Islet precursor cell (in vitro differentiated cells): Measurements from ENCODE around the gene APP.

Source experiments
- DNase-seq: peaks from one replicate; pipeline ENCODE4 v3.0.0-alpha.2; 2018

The APP gene

GRCh38 chr21:25970254-25970930 lies 200.2 kb downstream of the APP start:
- DNase-seq = no peak

DNA sequence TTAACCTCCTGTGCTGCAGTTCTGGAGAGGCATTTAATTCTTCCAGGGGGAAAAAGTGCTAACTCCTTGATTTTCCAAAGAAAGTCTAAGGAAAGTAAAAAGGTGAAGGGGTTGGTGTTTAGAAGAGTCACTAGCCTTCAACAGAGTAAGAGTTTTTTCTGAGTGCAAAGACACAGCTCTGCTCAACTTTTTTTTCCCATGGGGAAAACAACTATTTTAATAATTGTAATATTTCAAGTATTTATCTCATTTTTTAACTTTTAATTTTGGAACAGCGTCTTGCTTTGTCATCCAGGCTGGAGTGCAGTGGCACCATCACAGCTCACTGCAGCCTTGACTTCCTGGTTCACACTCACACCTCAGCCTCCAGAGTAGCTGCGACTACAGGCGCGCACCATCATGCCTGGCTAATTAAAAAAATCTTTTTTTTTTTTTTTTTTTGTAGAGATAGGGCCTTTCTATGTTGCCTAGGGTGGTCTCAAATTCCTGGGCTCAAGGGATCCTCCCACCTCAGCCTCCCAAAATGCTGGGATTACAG lies 202.6 kb downstream of the APP start:
- DNase-seq = no peak

DNA sequence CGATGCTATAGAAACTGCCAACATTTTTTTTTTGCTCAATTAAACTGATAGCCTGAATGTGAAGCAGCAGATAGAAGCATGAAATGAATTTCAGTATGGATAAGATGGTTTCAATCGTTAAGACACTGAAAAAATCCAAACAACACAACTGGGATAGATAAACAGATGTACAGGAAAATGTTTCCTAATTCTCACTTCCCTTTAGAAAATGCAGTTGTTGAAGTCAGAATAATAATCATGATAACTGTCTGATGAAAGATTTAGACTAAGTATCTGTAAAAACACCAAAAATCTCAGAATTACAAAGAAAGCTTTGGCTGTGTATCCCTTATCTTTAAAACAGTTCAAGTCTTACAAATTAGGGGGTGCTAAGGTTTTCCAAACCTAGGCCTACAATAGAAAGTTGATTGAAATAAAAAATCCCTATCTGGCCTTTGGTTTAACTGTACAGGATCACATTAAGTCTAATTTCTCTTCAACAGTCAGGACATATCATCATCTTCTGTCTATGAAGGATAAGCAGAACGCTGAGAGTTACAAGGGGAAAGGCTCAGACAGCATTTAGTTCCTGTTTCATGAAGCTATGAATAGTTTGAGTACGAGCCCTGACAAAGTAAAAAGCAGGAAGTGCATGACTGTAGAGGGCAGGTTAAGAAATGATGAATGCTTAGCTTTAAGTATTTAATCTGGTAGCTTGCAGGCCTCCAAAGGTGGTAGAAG lies 203.2 kb downstream of the APP start:
- DNase-seq = no peak

DNA sequence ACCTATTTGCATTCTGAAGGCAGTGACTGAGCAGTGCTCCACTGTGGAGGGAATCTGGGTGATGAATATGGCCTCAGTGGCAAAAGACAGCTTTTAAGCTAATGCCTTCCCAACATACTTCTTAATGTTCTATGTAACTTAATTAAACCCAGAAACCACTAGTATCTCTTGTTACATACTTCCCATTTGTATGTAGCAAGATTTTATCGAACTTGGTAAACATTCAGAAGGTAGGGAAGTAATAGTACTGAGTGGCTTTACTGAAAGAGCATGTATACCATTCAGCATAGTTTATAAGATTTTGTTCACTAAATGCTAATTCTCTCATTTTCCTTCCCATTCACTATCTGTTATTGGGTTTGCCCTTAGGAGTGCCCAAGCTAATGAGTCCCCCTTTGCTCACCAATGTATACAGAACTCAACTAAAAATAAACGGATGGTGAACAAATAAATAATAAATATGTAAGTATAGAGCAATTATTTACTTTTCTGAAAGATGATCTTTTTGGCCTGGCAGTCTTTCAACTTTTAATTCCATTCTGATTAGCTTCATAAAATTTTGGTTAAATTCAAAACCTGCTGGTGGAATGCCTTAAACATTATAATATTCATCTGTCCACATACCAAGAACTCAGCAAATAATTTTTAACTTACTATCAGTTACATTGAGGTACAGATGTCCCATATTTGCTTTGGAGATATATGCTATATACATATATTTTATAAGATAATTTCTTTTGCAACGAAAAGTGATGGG lies 204.4 kb downstream of the APP start:
- DNase-seq = no peak

DNA sequence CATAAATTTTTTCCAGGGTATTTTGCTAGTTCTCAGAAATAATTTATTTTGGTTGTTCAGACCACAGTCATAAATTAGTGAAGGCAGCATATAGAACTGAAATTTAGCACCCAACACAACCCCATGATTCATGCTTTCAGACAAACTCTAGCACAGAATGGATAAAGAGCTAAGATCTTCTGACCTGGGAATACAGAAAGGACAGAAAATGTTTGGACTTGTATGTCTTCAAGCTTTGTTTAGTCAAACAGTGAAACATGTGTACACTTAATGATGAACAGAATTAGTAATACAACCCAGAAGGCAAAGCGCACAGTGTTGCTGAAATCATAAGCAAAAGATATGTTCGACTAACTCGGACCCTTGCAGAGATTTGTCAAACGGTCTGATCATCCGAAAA lies 205.6 kb downstream of the APP start:
- DNase-seq = no peak

GRCh38 chr21:25964015-25964414 lies 206.6 kb downstream of the APP start:
- no peak for DNase-seq

- no peak for DNase-seq
These were observed 207.4 kb downstream of the APP start for GRCh38 chr21:25963181-25963580.

DNA sequence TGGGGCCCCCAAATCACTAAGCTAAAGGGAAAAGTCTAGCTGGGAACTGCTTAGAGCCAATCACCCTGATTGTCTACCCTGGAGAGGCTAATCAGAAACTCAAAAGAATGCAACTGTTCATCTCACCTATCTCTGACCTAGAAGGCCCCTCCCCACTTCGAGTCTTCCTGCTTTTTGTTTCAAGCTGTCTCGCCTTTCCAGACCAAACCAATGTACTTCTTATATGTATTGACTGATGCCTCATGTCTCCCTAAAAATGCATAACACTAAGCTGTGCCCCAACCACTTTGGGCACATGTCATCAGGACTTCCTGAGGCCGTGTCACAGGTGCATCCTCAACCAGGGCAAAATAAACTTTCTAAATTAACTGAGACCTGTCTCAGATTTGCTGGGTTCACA lies 209.5 kb downstream of the APP start:
- peak; percentile 68 for DNase-seq

- DNase-seq = peak; percentile 77
These were observed 210.2 kb downstream of the APP start for GRCh38 chr21:25960402-25960801.

DNA sequence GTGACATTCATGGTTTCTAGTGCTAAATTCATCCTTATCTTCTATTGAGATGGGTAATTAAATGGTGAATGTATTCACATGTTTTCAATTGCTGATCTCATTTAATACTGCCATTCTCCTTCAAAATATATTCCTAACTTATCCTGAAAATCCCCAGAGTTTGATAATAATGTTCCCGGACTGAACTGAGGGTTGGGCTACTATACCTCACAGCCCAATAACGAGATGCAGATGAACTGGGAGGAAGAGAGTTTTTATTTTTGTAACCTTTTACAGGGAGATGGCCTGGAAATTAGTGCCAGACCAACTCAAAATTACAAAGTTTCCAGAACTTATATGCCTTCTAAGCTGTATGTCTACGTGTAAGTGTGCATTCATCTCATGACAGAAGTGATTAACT lies 210.8 kb downstream of the APP start:
- no peak for DNase-seq

GRCh38 chr21:25956993-25957714 lies 213.4 kb downstream of the APP start:
- no peak for DNase-seq

GRCh38 chr21:25955646-25956045 lies 214.9 kb downstream of the APP start:
- peak; percentile 73 for DNase-seq

DNA sequence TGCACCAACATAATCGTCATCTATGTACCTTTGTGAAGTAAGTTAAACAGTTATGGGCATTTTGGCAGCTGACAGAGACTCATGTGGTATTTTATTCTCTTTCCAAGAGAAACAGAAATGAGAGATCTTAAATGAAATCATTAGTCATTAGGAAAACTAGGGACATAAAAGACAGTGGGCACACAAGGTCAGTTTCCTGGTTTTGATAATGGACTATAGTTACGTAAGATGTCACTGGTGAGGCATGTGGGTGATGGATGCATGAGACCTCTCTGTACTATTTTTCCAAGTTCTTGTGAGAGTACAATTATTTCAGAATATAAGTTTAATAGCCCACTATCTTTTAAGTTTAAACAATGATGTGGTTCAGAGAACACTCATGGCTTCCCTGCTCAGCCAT lies 216.9 kb downstream of the APP start:
- DNase-seq = no peak

- DNase-seq = no peak
These were observed 217.4 kb downstream of the APP start for GRCh38 chr21:25953196-25953595.

GRCh38 chr21:25952306-25952705 lies 218.3 kb downstream of the APP start:
- no peak for DNase-seq

DNA sequence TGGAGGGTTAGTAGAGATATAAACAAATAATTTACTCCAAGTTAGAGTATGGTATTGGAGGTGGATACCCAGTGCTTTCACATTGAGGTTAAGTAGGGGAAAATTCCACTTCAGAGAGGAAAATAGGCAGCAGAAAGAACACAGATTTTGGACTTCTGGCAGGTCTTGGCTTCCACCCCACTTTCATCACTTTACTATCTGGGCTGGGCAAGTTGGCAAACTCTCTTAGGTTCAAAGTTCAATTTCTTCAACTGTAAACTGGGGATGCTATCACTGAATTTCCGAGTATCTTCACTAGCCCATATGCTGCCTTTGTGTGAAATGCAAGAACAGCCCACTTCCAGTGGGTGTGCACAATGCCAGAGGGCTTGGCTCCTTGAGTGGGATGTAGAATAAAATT lies 220.9 kb downstream of the APP start:
- no peak for DNase-seq

- no peak for DNase-seq
These were observed 225.8 kb downstream of the APP start for GRCh38 chr21:25944672-25945213.

DNA sequence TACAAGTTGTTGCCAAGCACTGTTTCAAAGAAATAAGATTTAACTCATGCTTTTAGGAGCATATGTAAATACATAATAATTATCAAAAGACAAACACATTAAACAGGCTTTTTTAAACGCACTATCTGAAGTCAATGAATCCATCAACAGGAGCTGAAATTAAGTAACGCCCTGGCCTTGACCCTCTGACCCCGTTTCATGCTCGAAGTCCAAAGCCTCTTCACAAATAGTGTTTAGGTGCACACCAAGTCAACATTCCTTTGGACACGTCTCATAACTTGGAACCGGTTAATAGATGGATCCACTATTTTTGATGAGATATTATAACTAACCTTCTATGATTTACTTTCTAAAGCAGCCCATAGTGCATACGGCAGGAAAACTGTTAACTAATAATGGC lies 226.5 kb downstream of the APP start:
- DNase-seq = no peak

GRCh38 chr21:25942135-25942534 lies 228.4 kb downstream of the APP start:
- no peak for DNase-seq

DNA sequence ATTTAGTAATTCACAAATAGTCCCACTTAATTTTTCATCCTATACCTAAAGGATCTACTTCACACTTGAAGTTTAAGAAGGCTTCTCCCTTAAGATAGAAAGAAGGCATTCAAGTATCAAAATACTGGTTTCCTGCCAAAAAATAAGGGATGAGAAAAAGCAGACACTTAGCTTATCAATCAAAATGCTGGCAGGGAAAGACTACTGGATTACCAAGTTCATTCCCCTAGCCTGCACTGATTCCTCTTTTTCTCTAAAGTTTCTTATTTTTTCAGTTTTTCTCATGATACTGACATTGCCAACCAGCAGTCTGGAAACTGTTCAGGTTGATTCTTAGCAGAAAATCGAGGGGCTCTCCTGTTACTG lies 231.2 kb downstream of the APP start:
- DNase-seq = no peak

DNA sequence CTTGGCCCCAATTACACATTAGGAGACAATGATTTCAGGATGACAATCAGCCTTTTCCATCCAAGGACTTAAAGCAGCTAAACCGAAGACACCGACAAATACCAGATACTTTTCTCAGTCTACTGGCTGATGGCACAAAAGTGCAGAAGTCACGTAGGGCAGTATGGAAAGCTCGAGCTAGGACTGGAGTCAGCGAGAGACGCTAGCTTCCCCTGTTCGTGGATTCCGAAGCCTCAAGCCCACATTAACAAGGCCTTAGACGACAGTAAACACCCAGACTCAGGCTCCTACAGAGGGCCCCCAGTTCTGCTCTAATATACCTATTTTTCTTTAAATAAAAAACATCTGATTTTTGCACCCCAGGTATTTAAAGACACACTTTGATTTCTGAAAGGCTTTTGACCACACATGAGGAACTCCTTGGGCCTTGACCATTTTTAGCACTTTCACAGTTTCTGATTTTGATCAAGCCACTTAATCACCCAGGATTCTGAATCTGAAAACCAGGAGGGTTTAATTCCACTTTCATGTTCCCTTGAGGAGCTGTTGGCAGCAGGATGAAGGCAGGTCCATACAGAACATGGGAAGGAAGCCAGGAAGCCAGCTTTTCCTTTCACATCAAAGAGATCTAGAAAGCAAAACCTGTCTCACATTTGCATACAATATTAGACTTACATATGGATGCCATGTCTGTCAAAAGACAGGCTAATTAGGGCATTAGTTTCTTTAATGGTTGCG lies 231.7 kb downstream of the APP start:
- no peak for DNase-seq

GRCh38 chr21:25936776-25937175 lies 233.8 kb downstream of the APP start:
- no peak for DNase-seq
